ENCODE results near the gene KCNIP3.
"Not testable (repeated sequence)": the region's sequence is repeated elsewhere in the genome, so short reads cannot be mapped to it uniquely, and the experiment has no call there.

The KCNIP3 gene

DNA sequence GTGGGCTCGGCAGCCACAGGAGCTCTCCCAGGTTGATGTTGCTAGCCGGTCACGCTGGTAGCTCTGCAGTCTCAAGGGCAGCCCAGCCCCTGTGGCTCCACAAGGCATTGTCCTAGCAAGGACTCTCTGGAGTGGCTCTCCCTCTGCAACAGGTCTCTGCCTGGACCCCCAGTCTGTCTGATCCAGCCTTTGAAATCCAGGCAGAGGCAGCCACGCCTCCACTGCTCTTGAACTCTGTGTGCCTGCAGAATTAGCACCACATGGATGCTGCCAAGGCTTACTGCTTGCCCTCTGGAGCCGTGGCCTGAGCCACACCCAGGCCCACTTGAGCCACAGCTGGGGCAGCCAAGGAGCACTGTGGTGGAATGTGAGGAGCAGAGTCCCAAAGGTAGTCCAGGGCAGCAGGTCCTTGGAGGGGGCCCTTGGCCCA lies 62.4 kb downstream of the KCNIP3 start:
- no peak for DNase-seq (ENCODE audit: low read depth in 1 of 2, low spot score in 1 of 2)

DNA sequence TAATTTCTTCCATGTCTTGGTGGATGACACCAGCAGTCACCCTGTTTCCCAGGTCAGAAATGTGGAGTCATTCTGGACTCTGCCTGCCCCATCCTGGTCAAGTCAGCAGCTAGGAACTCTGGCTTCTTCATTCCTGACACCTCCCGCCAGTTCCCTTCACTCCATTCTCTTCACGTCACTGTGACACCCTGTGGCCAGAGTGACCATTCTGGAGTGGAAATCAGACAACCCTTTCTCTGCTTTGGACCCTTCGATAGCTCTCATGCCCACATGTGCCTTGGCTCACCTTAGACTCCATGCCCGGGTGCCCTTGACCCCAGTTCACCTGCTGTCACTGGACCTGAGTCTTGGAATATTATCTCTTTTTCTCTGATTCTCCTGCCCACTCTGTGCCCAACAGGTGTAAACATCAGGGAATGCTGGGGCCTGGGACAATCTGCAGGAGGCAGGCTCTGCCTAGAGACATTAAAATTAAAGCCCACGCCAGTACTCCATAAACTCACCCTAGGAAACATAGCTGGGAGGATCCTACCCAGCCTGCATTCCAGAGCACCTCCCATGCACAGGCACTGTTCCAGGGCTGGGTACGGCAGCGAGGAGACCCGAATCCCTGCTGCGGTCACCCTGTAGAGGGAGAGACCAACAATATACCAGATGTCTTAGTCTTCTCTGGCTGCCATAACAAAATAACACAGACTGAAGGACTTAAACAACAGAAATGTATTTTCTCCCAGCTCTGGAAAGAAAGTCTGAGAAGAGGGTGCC lies 64.3 kb downstream of the KCNIP3 start:
- DNase-seq (ENCODE audit: low read depth in 1 of 2, low spot score in 1 of 2) = no peak

DNA sequence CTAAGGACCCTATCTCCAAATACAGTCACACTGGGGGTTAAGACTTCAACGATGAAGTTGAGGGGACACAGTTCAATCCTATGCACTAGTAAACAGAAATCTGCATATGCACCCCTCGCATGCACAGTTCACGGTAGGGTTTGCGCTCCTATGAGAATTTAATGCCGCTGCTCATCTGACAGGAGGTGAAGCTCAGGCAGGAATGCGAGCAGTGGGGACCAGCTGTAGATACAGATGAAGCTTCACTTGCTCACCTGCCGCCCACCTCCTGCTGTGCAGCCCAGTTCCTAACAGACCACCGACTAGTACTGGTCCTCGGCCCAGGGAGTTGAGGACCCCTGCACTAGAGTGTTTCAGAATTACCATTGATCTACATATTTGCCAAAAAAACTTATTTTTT lies 65.3 kb downstream of the KCNIP3 start:
- no peak for DNase-seq (ENCODE audit: low read depth in 1 of 2, low spot score in 1 of 2)

DNA sequence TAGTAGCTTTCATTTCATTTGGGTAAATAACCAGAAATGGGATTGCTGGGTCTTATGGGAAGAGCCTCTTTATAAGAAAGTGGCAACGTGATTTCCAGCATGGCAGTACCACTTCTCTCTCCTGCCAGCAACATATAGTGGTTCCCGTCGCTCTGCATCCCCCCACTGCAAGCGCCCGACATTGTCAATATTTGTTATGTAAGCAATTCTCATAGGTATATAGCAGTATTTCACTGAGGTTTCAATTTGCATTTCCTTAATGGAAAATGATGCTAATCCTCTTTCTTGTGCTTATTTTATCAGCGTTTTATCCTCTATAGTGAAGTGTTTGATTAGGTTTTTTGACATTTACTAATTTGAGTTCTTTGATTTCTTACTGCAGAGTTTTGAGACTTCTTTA lies 69.4 kb downstream of the KCNIP3 start:
- DNase-seq (ENCODE audit: low read depth in 1 of 2, low spot score in 1 of 2) = no peak

DNA sequence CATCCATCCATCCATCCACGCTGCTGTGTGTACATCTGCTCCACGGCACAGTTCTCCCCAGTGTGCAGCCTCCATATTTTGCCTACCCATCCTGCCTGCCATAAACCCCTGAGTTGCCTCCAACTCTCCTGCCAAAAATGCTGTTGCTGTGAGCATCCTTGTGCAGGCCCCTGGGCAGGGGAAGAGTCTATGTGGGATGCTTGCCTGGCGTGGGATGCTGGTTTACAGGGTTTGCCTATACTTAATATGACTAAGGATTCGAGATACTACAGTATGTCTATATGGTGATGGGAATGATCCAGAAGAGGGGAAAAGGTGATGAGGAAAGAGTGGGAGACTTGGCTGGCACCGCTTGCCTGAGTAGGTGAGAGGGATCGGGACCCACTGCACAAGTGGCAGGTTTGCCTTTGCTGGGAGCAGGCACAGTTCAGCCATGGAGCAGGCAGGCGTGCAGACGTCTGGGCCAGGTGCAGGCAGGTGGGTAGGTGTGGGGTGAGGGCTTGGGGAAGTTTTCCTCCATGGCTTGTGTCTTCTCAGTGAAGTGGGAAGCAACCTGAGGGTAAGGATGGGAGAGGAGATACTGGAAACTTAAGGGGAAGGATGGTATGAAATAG lies 75.2 kb downstream of the KCNIP3 start:
- no peak for DNase-seq (ENCODE audit: low read depth in 1 of 2, low spot score in 1 of 2)

DNA sequence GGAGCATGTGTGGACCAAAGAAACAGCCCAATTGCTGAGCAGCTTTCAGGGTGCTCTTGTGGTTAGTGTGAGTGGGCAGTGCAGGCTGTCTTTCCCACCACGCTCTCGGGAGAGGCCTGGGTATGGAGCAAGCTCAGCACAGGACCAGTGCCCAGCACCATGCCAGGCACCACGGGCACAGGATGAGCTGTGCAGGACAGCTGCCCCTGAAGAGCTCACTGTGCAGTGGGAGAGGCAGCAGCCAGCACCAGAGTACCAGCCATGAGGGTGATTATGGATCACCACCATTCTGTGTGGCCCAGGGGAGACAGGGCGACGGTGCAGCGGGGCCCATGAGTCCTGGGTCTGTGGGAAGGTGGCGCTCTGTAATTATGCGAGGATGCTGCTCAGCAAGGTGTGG lies 75.7 kb downstream of the KCNIP3 start:
- DNase-seq (ENCODE audit: low read depth in 1 of 2, low spot score in 1 of 2) = no peak

DNA sequence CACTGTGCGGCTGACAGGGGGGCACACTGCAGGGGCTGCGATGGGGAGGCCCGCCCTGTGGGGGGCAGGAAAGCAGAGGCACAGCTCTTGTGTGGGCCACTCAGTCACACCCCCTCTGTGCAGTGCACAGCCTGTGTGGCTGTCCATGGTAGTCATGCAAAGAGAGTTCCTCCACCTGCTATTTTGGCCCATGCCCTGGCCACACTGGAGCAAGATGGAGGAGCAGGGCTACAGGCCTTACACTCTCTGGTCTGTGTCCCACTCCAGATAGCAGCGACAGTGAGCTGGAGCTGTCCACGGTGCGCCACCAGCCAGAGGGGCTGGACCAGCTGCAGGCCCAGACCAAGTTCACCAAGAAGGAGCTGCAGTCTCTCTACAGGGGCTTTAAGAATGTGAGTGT lies 76.9 kb downstream of the KCNIP3 start:
- DNase-seq (ENCODE audit: low read depth in 1 of 2, low spot score in 1 of 2) = no peak

DNA sequence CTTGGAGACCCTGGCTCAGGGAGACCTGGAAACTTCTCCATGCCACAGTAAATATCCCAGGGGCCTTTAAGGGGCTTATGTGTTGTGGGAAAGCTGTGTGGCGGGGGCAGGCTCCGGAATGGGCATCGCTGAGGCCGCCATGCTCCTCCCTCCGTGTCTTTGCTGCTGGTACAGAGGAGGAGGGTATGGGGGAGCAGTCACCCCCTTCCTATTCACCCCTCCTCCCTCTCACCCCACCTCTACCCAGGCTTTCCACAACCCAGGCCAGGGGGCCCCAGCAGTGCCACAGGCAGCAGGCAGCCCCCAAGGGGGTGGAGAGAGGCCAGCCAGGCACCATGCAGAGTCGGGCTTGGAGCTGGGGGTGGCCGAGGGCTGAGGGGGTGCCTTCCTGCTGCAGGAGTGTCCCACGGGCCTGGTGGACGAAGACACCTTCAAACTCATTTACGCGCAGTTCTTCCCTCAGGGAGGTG lies 77.3 kb downstream of the KCNIP3 start:
- no peak for DNase-seq (ENCODE audit: low read depth in 1 of 2, low spot score in 1 of 2)

DNA sequence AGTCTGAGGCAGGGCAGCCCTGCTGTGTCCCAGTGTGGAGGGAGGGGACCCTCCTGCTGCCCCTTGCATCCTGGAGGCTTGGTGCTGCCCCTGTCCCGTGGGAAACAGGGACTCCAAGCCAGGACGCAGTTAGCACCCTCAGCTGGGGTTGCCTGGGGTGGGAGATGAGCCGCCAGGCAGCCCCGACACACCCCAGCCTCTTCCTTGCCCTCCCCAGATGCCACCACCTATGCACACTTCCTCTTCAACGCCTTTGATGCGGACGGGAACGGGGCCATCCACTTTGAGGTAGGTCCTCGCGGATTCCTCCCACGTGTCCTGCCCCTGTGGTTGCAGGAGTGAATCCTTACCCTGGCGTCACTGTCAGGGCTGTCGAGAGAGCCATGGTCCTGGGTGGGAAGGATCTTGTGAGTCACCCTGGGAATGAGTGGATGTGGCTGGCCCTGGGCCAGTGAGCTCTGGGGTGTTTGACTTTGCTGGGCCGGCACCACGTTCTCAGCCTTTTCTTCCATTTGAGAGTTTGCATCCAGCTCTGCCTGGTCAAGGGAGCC lies 77.8 kb downstream of the KCNIP3 start:
- no peak for DNase-seq (ENCODE audit: low read depth in 1 of 2, low spot score in 1 of 2)

DNA sequence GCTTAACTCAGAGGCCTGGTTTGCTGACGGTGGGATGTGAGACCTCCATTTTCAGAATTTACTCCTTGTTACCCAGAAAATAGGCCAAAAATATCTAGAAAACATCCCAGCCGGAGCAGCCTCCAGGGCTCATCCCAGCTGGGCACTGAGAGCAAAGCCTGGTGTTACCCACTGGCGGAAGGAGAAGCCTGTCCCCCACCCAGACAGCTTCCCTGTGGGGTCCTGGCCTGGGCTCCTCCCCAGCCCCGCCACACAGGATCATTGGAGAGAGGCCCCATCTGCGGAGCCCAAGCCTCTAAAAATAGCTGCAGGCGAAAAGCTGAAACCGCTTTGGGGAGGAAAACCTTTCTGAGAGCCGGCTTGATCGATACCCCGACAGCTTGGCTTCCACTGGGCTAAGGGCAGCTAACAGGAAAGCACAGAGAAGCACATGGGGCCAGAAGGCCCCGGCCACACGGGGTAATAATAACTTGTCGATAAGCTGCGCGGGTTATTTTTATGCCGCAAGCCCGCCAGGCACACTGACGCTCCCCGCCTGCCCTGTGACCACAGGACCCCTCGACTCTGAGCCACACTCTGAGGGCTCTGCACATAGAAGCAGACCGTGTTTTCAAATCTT lies 78.5 kb downstream of the KCNIP3 start:
- DNase-seq (ENCODE audit: low read depth in 1 of 2, low spot score in 1 of 2) = no peak

DNA sequence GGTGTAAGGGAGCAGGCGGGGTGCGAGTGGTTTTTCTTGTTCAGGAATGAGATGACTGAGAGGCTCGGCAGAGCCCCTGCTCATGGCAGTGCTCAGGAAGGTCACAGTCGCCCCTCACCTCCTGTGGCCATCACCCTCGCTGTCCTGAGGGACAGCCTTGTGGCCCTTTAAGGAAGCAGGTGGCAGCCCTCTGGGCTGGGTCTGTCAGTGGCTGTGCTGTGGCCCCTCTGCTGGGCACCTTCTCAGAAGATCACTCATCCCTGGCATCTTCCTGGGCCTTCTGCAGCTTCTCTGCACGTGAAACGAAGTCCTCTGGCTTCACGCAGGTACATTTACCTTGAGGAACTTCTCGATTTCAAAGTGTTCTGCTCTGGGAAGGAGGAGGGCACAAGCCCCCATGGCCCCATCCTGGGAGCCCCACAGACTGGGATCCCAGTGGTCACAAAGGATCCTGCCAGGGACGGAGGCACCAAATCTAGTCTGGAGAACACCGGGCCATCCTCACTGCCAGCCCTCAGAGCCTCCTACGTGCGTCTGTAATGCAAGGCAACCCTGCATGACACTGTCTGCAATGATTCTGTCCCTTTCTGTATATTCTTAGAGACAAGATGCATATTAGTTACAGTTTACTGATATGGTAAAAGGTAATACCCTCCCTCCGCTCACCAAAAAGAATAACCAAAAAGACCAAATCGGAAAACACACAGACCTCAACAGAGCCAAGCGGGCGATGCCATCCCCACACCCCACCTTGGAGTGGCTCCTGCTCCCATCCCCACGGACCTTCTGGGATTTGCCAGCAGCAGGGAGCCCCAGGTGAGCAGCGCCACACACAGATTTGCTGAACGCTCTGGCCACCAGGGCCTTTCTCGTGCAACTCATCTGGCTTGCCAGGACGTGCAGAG lies 79.4 kb downstream of the KCNIP3 start:
- no peak for DNase-seq (ENCODE audit: low read depth in 1 of 2, low spot score in 1 of 2)

DNA sequence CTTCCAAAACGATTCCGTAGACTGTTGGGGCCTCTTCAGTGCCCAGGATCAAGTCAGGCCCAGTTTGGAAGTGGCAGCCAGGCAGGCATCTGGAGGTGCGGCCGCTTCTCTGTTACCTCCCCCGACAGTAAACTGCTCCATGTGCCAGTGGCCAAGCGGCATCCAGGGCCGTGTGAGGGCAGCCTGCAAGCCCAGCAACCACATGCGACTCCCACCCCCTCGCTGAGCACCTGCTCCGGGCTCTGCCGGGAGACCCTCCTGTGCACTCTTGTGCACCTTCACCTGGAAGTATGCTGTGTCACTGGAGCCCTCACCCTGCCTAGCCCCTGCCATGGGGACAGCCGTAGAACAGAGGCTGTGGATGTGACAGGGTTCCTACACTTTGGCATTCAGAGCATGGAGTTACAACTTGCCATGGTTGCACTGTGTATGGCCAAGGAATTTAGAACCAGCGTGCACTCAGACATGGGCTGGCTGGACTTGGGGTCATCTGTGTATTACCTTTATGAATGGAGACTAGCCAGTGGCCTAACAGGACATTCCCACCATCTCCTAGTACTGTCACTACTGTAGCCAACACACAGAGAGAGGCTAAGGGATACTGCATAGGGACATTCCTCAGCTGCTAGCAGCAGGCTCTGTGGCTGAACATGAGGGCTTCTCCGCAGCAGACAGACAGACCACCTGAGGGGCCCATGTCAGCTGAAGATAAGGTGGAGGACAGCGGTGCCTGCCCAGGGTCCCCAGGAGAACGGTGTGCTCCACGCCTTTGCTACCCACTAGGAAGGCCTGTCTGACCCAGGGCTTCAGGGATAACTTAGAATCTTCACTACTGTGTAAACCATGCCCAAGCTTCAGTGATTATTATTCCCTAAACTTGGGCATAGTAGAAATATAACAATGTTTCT lies 80.3 kb downstream of the KCNIP3 start:
- no peak for DNase-seq (ENCODE audit: low read depth in 1 of 2, low spot score in 1 of 2)

DNA sequence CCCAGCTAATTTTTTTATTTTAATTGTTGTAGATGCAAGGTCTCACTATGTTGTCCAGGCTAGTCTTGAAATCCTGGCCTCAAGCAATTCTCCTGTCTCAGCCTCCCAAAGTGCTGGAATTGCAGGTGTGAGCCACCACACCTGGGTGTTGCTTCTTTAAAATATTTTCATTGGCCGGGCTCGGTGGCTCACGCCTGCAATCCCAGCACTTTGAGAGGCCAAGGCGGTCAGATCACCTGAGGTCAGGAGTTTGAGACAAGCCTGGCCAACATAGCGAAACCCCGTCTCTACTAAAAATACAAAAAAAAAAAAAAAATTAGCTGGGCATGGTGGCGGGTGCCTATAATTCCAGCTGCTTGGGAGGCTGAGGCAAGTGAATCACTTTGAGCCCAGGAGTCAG lies 81.1 kb downstream of the KCNIP3 start:
- not testable (repeated sequence) for DNase-seq (ENCODE audit: low read depth in 1 of 2, low spot score in 1 of 2)

DNA sequence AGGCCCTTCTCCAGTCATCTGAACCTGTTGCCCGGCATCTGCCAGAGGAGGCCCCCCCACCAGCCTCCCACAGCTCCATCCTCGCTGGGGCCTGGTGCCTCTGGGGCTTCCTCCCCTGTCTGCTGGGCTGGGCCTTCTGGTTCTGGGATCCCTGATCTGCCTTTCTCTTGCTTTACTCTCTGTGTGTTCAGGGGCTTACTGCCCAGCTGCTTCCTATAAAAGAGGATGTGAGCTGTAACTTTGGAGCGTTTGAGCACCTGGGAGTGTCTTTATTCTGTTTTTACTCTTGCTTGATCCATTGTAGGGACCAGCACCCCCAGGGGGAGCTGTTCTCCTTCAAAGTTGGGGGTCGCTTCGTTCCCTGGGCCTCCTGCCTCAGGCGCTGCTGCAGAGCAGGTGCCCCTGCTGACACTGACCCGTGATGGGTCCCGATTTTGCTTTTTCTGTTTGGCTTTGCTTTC lies 82.3 kb downstream of the KCNIP3 start:
- DNase-seq (ENCODE audit: low read depth in 1 of 2, low spot score in 1 of 2) = no peak

DNA sequence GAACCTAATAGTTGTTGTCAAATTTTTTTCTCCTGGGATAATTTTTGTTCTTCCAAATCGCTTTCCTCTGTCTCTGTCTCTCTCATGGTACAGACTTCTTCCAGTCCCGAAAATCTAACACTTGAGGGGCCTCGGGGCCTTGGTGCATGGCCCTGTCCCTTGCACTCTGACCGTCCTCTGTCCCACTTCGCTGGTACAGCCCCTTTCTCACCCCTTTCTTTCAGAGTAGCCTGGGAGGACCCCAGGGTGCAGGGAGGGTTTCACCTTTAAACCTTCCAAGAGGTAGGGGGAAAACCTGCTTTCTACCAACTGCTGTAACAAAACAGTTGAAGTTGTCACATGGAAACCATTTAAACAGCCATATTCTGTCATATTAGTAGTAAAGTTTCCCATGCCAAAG lies 83.1 kb downstream of the KCNIP3 start:
- no peak for DNase-seq (ENCODE audit: low read depth in 1 of 2, low spot score in 1 of 2)

DNA sequence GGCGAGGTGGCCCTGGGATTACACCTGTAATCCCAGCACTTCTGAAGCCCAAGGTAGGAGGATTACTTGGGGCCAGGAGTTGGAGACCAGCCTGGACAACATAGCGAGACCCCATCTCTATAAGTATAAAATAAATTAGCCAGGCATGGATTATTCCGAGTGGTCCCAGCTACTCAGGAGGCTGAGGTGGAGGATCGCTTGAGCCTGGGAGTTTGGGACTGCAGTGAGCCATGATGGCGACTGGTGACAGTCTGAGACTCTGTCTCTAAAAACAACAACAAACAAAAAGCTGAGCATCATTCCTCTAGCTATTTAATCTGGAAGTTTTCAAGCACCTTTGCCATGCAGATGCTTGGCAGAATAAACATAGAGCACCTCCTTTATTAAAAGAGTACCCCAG lies 83.6 kb downstream of the KCNIP3 start:
- no peak for DNase-seq (ENCODE audit: low read depth in 1 of 2, low spot score in 1 of 2)

DNA sequence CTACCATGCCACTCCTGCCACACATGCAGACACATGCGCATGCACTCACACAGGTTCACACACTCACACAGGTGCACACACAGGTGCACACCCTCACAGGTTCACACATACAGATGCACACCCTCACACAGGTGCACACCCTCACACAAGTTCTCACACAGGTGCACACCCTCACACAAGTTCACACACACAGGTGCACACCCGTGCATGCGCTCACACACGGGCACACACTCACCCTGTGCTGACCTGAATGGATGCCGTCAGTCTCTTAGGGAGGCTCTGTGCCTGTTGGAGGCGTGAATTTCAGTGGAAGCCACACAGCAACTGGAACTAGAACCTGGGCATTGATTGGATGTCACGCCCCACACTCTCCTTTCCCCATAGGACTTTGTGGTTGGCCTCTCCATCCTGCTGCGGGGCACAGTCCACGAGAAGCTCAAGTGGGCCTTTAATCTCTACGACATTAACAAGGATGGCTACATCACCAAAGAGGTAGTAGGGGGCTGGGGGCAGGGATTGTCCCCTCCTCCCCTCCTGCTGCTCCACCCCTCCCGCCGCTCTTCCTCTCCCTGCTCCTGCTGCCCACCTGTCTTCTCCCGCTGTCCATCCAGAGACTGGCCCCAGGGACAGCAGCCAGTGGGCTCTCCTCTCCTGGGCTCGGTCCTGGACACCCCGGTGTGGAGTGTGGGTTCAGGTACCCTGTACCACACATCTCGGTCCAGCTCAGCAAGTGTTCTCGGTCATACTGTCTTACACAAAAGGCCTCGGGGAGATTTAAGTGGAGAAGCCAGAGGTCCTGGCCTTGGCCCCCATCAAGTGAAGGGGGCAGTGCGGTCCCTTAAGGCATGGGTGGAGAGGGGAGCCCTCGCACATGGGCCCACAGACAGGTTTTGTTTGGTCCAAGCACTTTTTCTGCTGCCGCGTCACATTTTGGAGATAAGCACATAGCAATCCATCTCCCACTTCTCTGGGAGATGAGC lies 84.4 kb downstream of the KCNIP3 start:
- DNase-seq (ENCODE audit: low read depth in 1 of 2, low spot score in 1 of 2) = no peak

DNA sequence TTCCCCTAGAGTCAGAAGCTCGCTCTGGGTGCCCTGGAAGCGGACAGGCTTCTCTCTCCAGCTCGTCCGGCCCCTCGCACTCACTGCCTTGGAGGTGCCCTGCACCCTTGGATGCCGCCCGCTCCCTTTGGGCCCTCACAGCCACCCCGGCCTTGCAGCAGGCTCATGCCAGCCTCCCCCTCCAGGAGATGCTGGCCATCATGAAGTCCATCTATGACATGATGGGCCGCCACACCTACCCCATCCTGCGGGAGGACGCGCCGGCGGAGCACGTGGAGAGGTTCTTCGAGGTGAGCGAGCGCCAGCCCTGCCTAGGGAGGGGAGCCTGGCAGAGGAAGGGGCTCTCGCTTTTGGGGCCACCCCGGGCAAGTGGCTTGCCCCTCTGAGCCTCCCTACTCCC lies 85.0 kb downstream of the KCNIP3 start:
- DNase-seq (ENCODE audit: low read depth in 1 of 2, low spot score in 1 of 2) = no peak

All from stimulated activated CD4-positive, alpha-beta T cell treated with anti-CD3 and anti-CD28 coated beads, Interleukin-15, amount 100 ng/mL, for 1 hour (primary cell).